GM19025 (cell line): ENCODE data around the gene KCNF1.
"Not testable (repeated sequence)": the region's sequence is repeated elsewhere in the genome, so short reads cannot be mapped to it uniquely, and the experiment has no call there.

ENCODE experiments used
- ATAC-seq: cut with Tn5 transposase; IDR thresholded peaks from one replicate; pipeline ENCODE4 v1.9.1; 2021; ENCODE audit warnings: mild to moderate bottlenecking, low read depth, moderate library complexity; ENCODE audit not compliant: unreplicated experiment

KCNF1 gene

DNA sequence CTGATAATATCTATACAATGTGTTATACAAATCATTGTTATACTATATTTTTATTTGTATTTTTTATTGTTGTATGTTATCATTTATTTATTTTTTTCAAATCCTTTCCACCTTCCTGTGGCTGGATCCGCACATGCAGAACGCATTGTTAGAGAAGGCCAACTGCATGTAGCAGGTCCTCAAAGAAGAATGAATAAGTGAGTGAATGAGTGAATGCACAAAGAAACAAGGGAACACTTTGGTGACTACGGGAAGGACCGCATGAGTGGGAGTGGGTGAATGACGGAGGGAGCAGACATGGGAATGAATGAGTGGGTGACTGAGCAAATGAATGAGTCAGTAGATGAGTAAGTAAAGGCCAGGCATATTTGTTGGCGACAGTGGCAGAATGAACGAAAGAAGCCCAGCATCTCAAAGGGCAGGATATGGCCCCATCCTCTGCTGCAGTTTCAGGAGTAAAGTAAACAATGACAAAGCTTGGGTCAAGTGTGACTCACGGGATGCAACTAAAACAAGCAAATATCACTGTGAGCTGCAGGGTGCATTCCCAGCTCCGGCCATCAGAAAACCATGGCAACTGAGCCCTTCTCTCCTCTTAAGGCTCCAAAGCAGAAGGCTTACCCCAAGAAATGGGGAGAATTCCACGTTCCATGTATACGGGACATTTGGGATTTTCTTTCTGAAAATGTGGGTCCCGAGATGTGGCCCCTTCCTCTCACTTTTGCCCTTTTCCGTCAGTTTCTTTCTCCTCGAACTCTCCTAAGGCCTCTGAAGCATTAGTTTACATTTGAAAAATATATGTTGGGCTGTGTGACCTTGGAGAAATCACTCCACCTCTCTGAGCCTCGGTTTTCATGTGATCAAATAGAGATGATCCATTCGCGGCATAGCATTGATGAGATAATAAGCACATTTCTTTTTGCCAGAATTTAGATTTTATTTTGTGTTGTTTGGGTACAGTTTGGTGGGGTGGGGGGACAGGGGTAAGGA lies 24.5 kb downstream of the KCNF1 start:
- ATAC-seq = no peak

DNA sequence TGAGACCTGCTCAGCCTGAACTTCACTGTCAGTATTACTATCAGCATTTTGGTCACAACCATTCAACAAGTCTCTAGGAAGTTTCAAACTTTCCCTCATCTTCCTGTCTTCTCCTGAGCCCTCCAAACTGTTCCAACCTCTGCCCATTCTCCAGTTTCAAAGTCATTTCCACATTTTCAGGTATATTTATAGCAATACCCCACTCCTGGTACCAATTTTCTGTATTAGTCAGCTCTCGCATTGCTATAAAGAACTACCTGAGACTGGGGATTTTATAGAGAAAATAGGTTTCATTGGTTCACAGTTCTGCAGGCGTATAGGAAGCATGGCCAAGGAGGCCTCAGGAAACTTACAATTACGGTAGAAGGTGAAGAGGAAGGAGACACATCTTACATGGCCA lies 27.3 kb downstream of the KCNF1 start:
- no peak for ATAC-seq

DNA sequence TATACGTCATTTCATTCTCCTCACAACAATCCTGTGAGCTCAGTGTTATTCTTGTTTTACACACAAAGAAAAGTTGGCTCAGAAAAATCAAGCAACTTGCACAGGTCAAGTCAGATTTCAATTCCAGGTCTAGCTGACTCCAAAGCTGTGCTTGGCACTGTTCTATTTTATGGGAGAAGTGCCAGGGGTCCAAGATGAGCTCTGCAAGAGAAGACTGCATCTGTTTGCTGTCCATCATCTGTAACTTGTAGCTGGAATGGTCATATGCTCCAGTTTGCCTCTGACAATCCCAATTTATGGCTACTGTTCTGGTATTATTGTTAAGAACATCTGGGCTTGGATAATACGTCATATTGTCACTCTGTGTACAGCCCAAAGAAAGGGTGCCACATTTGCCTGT lies 28.9 kb downstream of the KCNF1 start:
- no peak for ATAC-seq

DNA sequence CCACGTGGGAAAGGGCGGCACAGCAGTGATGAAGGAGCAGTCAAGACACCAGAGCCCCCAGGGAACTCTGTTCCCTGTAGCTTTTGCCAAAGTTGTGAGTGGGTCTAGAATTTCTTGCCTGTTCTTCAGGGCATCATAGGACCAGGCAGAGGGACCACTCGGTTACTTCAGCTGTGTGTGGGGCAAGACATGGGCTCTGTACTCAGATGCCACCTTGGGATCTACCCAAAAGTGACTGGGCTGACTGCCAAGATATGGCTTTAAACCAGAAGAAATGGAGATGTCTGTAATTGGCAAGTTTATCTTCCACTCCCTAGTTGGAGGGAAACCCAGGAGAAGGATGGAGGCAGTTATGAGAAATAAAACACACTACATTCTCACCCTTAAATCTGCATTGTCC lies 29.6 kb downstream of the KCNF1 start:
- ATAC-seq = no peak

DNA sequence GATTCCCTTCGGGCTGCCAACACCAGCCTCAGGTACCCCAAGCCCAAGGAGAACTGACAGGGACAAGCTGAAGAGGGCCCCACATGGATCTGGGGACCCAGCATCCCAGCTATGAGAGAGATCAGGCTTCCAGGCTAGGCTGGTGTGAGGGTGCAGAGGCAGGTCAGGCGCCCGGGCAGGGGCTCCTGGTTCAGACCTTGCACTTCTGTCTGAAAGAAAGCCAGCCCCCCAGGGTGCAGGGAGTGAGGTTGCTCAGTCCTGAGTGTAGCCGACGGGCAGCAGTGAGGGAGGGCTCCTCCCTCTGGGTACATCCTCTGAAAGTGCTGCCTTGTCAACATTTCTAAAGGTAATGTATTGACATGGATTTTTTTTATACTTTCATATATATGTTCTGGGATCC lies 33.1 kb downstream of the KCNF1 start:
- ATAC-seq = no peak

DNA sequence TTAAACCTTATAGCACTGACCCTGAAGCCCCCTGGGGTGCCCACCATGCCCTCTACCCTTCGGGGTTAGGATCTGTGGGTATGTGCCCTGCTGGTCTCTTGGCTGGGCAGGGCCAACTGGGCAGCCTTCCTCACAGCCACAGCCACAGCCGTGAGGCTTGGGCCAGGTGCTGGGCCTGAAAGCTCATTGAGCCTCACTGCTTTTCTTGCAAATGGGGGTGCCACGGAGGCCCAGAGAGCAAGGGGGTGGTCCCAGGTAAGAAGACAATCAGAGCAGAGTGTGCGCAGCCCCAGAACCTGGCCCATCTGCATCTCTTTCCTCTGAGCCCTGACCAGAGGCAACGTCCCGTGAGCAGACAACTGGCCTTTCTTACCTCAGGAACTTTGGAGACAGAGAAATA lies 34.7 kb downstream of the KCNF1 start:
- no peak for ATAC-seq

DNA sequence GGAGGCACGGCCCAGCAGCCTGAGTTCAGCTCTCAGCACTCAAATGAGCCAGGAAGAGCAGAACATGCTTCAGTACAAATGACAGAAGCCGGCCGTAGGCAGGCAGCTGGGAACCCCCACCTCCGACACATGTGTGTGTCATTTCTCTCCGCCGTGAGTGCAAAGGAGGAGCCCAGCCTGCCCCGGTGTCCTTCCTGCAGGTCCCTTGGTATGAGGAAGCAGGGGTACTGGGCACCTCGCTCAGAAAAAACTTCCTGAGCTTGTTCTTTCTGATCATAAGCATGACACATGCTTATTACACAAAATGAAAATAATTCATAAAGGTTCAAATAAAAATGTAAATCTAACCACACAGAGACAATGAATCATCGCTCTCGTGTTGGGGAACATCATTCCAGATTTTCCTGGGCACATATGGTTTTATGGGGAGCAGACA lies 35.3 kb downstream of the KCNF1 start:
- ATAC-seq = no peak

DNA sequence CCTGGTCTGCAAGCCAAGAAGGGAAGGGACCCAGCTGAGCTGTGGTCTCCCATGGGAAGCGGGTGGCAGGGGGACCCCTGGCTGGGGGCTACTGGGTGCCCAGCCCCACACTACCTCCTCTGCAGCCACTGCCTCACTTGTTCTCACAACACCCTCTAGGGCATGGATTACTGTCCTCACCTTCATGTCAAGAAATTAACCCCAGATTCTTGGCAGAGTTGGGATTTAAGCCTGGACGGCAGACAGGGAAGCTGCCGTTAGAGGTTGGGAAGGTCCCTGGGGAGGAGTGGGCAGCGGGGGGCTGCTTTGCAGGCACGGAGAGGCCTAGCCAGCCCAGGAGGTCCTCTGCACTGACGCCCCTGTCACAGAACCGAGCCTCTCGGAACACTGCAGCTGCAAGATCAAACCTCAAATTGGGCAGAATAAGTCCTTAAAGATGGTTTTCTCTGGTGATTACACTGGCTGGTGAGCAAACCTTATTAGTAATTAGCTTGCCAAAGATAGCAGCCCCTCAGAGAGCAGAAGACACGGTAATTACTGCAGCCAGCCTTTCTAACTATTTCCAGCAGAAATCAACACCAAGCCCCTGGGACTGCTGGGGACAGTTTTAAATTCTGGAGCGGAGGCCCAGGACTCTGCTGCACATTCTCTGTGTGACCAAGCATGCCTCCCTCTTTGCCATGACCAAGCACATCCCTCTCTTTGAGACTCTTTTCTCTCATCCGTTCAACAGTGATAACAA lies 35.9 kb downstream of the KCNF1 start:
- no peak for ATAC-seq

DNA sequence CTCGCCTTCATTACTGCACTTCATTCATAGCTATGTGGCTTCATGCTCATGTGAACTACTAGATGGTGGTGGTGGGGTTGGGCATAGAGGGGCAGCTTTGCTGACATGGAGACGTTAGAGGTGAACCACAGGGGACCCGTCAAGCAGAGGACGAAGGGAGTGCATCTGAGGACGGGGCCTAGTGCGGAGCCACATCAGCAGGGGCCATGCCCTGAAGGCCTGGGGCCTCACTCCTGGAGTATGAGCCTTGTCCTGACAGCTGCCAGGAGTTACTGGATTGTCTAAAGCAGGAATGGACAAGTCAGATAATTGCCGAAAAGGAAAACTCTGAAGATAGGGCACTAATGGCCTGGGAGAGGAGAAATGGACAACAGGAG lies 36.4 kb downstream of the KCNF1 start:
- ATAC-seq = no peak

DNA sequence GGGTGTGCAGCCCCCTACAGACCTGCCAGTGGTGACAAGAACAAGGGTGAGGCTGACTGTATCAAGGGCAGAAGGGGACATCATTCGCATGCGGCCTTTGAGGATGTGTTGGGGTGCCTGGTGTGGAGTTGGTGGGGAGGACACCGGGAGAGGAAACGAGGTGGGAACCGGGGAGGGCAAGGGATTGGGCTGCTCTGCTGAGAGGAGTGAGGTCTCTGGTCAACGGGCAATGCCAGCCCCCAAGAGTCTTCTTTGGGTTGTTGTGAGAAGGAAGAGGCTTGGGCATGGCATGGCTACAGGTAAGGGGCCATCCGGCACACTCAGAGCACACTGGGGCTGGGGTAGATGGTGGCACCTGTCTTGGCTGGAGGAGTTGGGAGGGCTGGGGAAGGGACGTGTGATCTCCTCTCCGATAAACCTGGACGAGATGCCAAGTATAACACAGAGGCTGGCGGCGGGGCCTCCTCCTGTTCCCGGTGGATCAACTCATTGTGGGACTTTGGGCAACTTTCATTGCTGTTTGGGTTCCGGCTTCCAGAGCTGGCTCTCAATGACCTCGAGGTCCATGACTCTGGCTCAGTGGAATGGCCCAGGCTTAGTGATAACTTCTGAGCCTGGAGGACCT lies 37.0 kb downstream of the KCNF1 start:
- ATAC-seq = no peak

DNA sequence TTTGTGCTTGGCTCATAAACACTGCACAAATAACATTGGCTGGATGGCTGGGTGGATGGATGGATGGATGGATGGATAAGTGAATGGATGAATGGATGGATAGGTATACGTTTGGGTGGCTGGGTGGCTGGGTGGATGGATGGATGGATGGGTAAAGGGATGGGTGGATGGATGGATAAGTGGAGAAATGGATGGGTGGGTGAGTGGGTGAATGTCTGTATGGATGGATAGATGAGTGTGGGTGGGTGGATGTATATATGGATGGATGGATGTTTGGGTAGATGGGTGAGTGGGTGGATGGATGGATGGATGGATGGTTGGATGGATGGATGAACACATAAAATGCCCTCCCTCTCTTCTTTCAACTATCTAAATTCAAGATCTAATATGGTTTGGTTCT lies 38.1 kb downstream of the KCNF1 start:
- no peak for ATAC-seq

DNA sequence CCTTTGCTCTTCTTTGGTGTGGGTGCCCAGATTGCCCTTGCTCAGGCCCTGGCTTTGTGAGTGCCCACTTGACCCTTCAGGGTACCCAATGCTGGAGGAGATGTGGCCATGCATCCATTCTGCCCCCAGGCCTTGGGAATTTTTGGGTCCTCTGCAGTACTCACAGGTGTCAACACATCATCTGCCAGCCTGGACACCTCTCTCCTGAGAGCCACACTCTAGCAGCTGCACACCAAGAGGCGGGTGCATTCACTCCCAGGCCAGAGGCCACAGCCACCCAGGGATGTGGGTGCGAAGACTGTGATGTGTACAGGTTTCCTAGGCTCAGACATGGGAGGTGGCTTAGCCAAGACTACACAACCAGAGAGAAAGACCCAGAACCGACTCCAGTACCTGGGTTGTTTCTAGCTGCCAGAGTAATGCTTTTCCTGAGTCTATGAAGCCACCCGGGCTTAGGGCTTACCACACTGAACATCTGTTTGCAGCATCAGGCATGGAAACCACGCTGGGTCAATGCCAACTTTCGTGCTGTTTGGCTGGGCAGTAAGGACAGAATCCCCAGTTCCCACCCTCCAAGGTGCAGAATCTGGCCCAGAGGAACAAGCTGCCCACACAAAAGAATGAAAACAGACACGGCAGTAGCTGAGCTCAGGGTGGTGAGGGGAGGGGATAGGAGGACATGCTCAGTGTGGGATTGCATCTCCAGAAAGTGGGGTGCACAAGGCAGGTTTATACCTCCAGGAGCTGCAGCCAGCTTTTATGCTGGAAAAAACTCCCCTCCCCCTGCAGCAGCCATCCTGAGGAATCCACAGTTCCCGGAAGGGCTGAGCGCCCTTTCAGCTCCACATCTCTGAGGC lies 40.1 kb downstream of the KCNF1 start:
- ATAC-seq = no peak

DNA sequence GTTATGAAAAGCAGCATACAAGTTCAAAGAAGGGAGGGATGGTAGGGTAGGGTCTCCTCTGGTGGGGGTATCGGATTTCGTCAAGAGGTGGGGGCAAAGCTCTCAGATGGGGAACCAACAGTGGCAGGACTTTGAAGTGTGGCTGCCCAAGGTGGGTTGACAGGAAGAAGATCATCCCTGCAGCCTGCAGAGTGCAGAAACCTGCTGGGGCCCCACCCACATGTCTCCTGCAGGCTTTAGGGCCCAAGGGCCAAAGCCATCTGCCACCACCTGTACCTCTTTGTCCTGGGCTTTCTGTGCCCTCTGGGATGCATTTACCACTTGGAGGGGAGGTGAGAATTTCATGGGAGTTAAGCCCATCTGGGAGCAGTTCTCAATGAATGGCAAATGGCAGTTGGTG lies 42.7 kb downstream of the KCNF1 start:
- no peak for ATAC-seq

DNA sequence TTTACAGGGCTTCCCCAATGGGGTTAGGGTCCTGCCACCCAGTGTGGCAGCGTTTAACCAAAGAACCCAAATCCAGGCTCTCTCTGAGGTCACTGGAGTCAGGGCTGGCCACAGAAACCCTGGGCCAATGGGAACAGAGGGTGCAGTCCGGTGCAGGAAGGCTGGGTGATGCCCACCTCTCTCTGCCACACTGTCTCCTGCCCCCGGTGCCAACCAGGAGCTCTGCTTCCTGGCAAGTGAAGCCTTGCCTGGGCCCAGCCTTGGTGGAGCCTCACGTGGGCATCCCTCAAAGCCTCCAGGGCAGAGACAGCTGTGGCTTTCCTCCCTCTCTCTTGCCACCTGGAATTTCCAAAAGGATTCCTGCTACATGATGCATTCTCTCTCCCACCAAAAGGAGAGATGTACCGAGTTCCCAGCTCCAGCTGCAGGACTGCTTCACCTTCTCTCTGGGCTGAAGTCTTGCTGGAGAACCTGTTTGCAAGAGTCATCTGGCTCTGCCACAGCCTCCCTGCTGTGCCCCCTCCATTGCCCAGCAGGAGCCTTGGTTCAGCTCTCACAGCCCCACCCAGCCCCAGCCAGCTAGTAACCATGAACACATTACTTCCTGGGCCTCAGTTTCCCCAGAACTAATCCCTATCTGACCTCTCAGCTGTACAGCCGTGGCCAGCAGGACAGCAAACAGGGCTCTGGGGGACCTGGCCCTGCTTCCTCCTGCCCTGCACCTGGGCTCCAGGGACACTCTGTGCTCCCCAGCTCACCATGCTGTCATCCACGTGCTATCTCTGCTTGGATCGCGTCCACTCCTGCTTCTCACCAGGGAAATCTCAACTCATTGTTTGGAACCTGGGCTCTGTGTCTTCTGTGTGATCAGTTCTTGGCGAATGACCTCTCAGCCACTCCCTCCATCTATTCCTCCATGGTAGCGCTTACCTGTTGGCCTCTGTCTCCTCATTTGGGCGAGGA lies 43.4 kb downstream of the KCNF1 start:
- ATAC-seq = no peak

DNA sequence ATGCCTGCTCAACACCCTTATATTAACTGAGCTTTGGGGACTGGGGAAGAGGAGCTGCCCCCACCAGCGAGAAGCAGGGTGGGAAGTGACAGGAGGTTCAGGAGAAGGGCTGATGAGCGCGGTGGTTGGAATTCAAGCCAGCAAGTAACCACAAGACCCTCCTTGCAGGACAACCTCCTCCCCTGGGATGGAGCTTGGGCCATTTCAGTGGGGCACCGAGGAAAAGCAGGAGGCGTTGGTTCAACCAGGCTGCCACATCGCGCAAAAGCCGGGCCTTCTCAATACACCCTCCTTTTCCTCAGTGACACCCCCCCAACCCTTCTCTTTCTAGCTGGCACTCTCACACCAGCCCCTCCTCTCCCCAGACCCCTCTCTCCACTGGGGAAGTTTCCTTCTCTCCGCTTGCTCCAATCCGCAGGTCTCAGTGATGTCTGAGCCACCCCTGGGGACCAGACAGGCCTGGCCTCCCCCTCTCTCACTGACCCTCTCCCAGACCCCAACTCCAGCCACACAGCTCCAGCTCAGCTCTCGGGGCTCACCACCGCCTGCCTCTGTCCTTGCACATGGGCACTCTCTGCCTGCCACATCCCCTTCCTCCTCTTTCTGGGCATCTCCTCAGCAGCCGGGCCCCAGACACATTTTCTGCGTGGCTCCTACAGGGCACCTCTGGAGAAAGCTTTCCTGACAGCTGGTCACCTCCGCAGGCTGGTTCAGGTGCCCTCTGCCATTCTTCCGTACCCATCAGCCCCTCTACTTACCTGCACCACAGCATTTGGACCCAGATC lies 44.5 kb downstream of the KCNF1 start:
- ATAC-seq = no peak

DNA sequence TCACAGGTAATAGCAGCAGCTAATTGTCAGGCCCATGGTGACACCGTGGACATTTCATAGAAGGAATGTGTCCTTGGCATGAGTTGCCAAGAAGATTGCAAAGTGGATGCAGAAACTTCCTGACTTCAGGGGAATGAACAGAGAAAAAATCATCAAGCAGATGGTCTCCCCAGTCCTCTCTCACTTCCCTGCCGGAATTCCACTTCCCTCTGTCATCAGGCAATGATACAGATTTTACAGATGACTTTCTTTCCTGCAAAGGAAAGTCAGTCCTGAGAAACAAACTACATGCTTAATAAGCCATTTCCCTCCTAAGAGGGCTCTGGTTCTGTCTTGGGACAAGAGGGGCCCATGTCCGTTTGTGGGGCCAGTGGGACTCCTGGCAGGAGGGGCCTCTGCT lies 45.7 kb downstream of the KCNF1 start:
- no peak for ATAC-seq

DNA sequence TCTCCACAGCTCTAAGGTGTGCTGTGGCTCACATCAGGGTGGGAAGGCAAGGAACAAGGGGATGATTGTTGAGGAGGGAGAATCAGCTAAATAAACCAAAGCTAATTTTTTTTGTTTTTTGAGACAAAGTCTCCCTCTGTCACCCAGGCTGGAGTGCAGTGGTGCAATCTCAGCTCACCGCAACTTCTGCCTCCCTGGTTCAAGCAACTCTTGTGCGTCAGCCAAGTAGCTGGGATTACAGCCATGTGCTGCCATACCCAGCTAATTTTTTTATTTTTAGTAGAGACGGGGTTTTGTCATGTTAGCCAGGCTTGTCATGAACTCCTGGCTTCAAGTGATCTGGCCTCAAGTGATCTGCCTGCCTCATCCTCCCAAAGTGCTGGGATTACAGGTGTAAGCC lies 46.7 kb downstream of the KCNF1 start:
- not testable (repeated sequence) for ATAC-seq
